Thyroid gland (tissue), 4 donors: ENCODE data around the gene ANKRD36C. TPM values are rescaled to one million over a fixed set of nuclear protein-coding genes. Genes with fewer than 3 reads are reported as not detected.
"Not testable (repeated sequence)": the region's sequence is repeated elsewhere in the genome, so short reads cannot be mapped to it uniquely, and the experiment has no call there.

Source experiments
- DNase-seq, 2 donors: peaks; one replicate each; pipeline ENCODE4 v3.0.0-alpha.2; 2019
- H3K27ac ChIP-seq, 3 donors: fragments of 200-600 bp; sonication (generic); 1 replicate in 2 of 3; 2 replicates in 1 of 3; pipeline ENCODE4 v1.5.1; 2016 to 2019; ENCODE audit warnings: mild to moderate bottlenecking in 1 of 3, moderate library complexity in 1 of 3
- H3K27me3 ChIP-seq: fragments of 200-600 bp; sonication (generic); one replicate; pipeline ENCODE4 v1.5.1; 2019
- H3K36me3 ChIP-seq, 2 donors: fragments of 200-600 bp; sonication (generic); one replicate each; pipeline ENCODE4 v1.5.1; 2016 to 2019
- H3K4me1 ChIP-seq, 2 donors: fragments of 200-600 bp; sonication (generic); one replicate each; pipeline ENCODE4 v1.5.1; 2017 to 2019
- H3K4me3 ChIP-seq, 3 donors: fragments of 200-600 bp; sonication (generic); replicated peaks in 1 of 3; 1 replicate in 2 of 3; 2 replicates in 1 of 3; pipeline ENCODE4 v1.5.1; 2016; ENCODE audit warnings: mild to moderate bottlenecking in 1 of 3
- H3K9me3 ChIP-seq: fragments of 200-600 bp; sonication (generic); one replicate; pipeline ENCODE4 v1.5.1; 2017
- CTCF ChIP-seq, 6 experiments: fragments of 200-600 bp in 3 of 6; fragments of 450-650 bp in 3 of 6; sonication (generic) in 3 of 6; IDR thresholded peaks; one replicate each; pipeline ENCODE4 v1.5.1; 2016 to 2019; ENCODE audit warnings: antibody characterized with exemption in 6 of 6, mild to moderate bottlenecking in 2 of 6, inconsistent platforms in 1 of 6, moderate library complexity in 1 of 6
- POLR2A ChIP-seq, 2 donors: fragments of 450-650 bp; IDR thresholded peaks; one replicate each; pipeline ENCODE4 v1.6.1; 2017; ENCODE audit warnings: antibody characterized with exemption in 2 of 2, mild to moderate bottlenecking in 2 of 2, moderate library complexity in 1 of 2
- WGBS, 2 donors: methylation state at CpG; one replicate each; pipeline ENCODE4 v1.1.5; 2017; 5-methylcytosine and 5-hydroxymethylcytosine counted together
- intact Hi-C: fragments of 100-400 bp; cut with DNase I; formaldehyde crosslinking; loops from one replicate; pipeline ENCODE4 v1.15.1; 2023
- total RNA-seq, 4 donors: library from RNA; depleted of rRNA; stranded (reverse); fragments of >200 nt; gene quantifications; one replicate each; pipeline ENCODE4 v1.2.3, GENCODE V29; 2016

Gene ANKRD36C
- total RNA-seq, 4 donors from 2014 or later: 23.3 to 34.7 (median 30.2) TPM

GRCh38 chr2:96024336-96025193, 32.9 kb upstream of the ANKRD36C start:
- WGBS, 2 donors: 91 to 92% methylated on average over 2 to 15 of the region's 27 CpGs
- Histone ChIP-seq H3K36me3 (no peaks in the 10 kb centered on the region), H3K9me3 (no peaks in the 10 kb centered on the region), H3K27me3 (no peaks in the 10 kb centered on the region), H3K4me3 (no peak overlapping the region), H3K27ac (no peak overlapping the region), H3K4me1 (no peaks in the 10 kb centered on the region)
- no peak for TF ChIP-seq CTCF (IDR thresholded peaks at IDR 0.05)
- no peak for TF ChIP-seq POLR2A (IDR thresholded peaks at IDR 0.05)
- intact Hi-C loops: loop anchor here (10.0 kb wide), 2 partner anchors 90 to 150 kb away; partner anchors contain the start of gene ADRA2B
- no peak for DNase-seq

- DNase-seq, H3K4me1 ChIP-seq, H3K4me3 ChIP-seq, H3K27ac ChIP-seq, H3K27me3 ChIP-seq, H3K36me3 ChIP-seq, H3K9me3 ChIP-seq: not testable (repeated sequence)
- intact Hi-C loops: loop anchor here (10.0 kb wide), 2 partner anchors 91 to 151 kb away; partner anchors contain the start of gene ADRA2B
- WGBS, 2 donors: 94 to 100% methylated on average over 3 of the region's 7 CpGs
These were observed 32.1 kb upstream of the ANKRD36C start for GRCh38 chr2:96023701-96024100.

- WGBS, 2 donors: 79 to 86% methylated on average over 9 to 10 of the region's 19 CpGs
- H3K36me3 ChIP-seq, H3K4me3 ChIP-seq, H3K4me1 ChIP-seq, H3K27me3 ChIP-seq, H3K27ac ChIP-seq, H3K9me3 ChIP-seq: not testable (repeated sequence)
- DNase-seq: peak; percentile 87 to 91
- intact Hi-C loops: loop anchor here (10.0 kb wide), 2 partner anchors 92 to 152 kb away; partner anchors contain the start of gene ADRA2B
- peak; percentile 47 to 94 (median 84) for TF ChIP-seq CTCF (IDR thresholded peaks at IDR 0.05)
These were observed 31.2 kb upstream of the ANKRD36C start for GRCh38 chr2:96022701-96023447.

GRCh38 chr2:96022126-96022525, 30.5 kb upstream of the ANKRD36C start:
- not testable (repeated sequence) for H3K4me3 ChIP-seq, H3K9me3 ChIP-seq, H3K4me1 ChIP-seq, H3K27me3 ChIP-seq, H3K36me3 ChIP-seq, H3K27ac ChIP-seq, DNase-seq
- intact Hi-C loops: loop anchor here (10.0 kb wide), 2 partner anchors 93 to 153 kb away; partner anchors contain the start of gene ADRA2B
- WGBS, 2 donors: 77 to 94% methylated on average over 4 of the region's 7 CpGs

- intact Hi-C loops: loop anchor here (10.0 kb wide), 2 partner anchors 94 to 154 kb away; partner anchors contain the start of gene ADRA2B
- not testable (repeated sequence) for H3K27ac ChIP-seq, H3K4me3 ChIP-seq, H3K36me3 ChIP-seq, H3K27me3 ChIP-seq, H3K4me1 ChIP-seq, DNase-seq, H3K9me3 ChIP-seq
- 81 to 100% methylated on average over 2 to 4 of the region's 4 CpGs for WGBS, 2 donors
These were observed 29.5 kb upstream of the ANKRD36C start for GRCh38 chr2:96021142-96021541.

- H3K27ac ChIP-seq, H3K27me3 ChIP-seq, H3K36me3 ChIP-seq, H3K4me3 ChIP-seq, H3K4me1 ChIP-seq, H3K9me3 ChIP-seq, DNase-seq: not testable (repeated sequence)
- 75 to 77% methylated on average over 4 to 5 of the region's 9 CpGs for WGBS, 2 donors
- intact Hi-C loops: loop anchor here (10.0 kb wide), 2 partner anchors 95 to 155 kb away; partner anchors contain the start of gene ADRA2B
These were observed 28.4 kb upstream of the ANKRD36C start for GRCh38 chr2:96019909-96020590.

GRCh38 chr2:96016321-96016720, 24.7 kb upstream of the ANKRD36C start:
- intact Hi-C loops, H3K4me3 ChIP-seq, H3K27ac ChIP-seq, H3K27me3 ChIP-seq, DNase-seq, H3K9me3 ChIP-seq, H3K36me3 ChIP-seq: not testable (repeated sequence)
- peaks cover 3 to 13% of the 10 kb centered on the region in 2 donors for H3K4me1 ChIP-seq
- 92% methylated on average over 4 of the region's 4 CpGs for WGBS, 2 donors

- Histone ChIP-seq H3K4me1 (peaks cover 3 to 20% of the 10 kb centered on the region in 2 donors), H3K27ac (peak overlapping the region in 2 of 3 donors; percentile 50 to 57)
- H3K9me3 ChIP-seq, DNase-seq, H3K27me3 ChIP-seq, intact Hi-C loops, H3K4me3 ChIP-seq, H3K36me3 ChIP-seq: not testable (repeated sequence)
- WGBS, 2 donors: 71 to 80% methylated on average over 1 of the region's 1 CpG
These were observed 21.2 kb upstream of the ANKRD36C start for GRCh38 chr2:96012792-96013264.

GRCh38 chr2:96012086-96012791, 20.6 kb upstream of the ANKRD36C start:
- H3K4me3 ChIP-seq, H3K36me3 ChIP-seq, H3K27me3 ChIP-seq, H3K9me3 ChIP-seq, intact Hi-C loops: not testable (repeated sequence)
- peak in 1 of 2 donors; percentile 25 for DNase-seq
- WGBS, 2 donors: 66 to 67% methylated on average over 8 of the region's 8 CpGs
- Histone ChIP-seq H3K4me1 (peaks cover 3 to 20% of the 10 kb centered on the region in 2 donors), H3K27ac (peak overlapping the region; percentile 50 to 58 (median 57))
